Prostate gland (tissue), 2 donors: ENCODE data around the gene BABAM2. TPM values are rescaled to one million over a fixed set of nuclear protein-coding genes. Genes with fewer than 3 reads are reported as not detected.

Source experiments
- DNase-seq: peaks from one replicate; pipeline ENCODE4 v3.0.0-alpha.2; 2019; ENCODE audit warnings: low spot score
- H3K27ac ChIP-seq, 2 donors: fragments of 200-600 bp; sonication (generic); 2 replicates each; pipeline ENCODE4 v1.5.1; 2017 to 2019
- H3K27me3 ChIP-seq: fragments of 200-600 bp; sonication (generic); replicated peaks from 2 replicates; pipeline ENCODE4 v1.5.1; 2019; ENCODE audit not compliant: insufficient read depth
- H3K36me3 ChIP-seq, 2 donors: fragments of 200-600 bp; sonication (generic); 1 replicate in 1 of 2; 2 replicates in 1 of 2; pipeline versions ENCODE4 v1.5.1 to v1.8.1; 2017 to 2019
- H3K4me1 ChIP-seq: fragments of 200-600 bp; sonication (generic); replicated peaks from 2 replicates; pipeline ENCODE4 v1.5.1; 2019
- H3K4me3 ChIP-seq, 2 donors: fragments of 200-600 bp; sonication (generic); 2 replicates each; pipeline ENCODE4 v1.5.1; 2017 to 2019
- H3K9me3 ChIP-seq: fragments of 200-600 bp; sonication (generic); 2 replicates; pipeline ENCODE4 v1.5.1; 2017
- CTCF ChIP-seq, 4 experiments: fragments of 200-600 bp in 2 of 4; fragments of 450-650 bp in 2 of 4; sonication (generic) in 2 of 4; IDR thresholded peaks; 1 replicate in 3 of 4; 2 replicates in 1 of 4; pipeline ENCODE4 v1.5.1; 2016 to 2019; ENCODE audit warnings: antibody characterized with exemption in 4 of 4, mild to moderate bottlenecking in 2 of 4, moderate library complexity in 2 of 4
- POLR2A ChIP-seq: fragments of 450-650 bp; IDR thresholded peaks from one replicate; pipeline ENCODE4 v1.6.1; 2016; ENCODE audit warnings: antibody characterized with exemption, mild to moderate bottlenecking
- POLR2AphosphoS5 ChIP-seq: sonication (generic); formaldehyde crosslinking; IDR thresholded peaks from one replicate; pipeline ENCODE4 v1.6.1; 2017; ENCODE audit warnings: antibody characterized with exemption
- WGBS: methylation state at CpG from one replicate; pipeline ENCODE4 v1.1.5; 2018; 5-methylcytosine and 5-hydroxymethylcytosine counted together
- intact Hi-C: fragments of 100-400 bp; cut with DNase I; formaldehyde crosslinking; loops from one replicate; pipeline ENCODE4 v1.14.2; 2022
- total RNA-seq, 2 donors: library from RNA; depleted of rRNA; stranded (reverse); fragments of >200 nt; gene quantifications; one replicate each; pipeline ENCODE4 v1.1.0, GENCODE V29; 2016

Gene BABAM2
- total RNA-seq, 2 donors from 2014 or later = 35.8 to 37.3 TPM

GRCh38 chr2:28083476-28083875 lies 192.9 kb downstream of the BABAM2 start:
- H3K4me1 ChIP-seq = peaks cover 7% of the 10 kb centered on the region
- DNase-seq = no peak
- intact Hi-C loops = loop anchor here (10.0 kb wide), 1 partner anchor 311 kb away; the partner anchor contains the start of gene FOSL2
- TF ChIP-seq CTCF (IDR thresholded peaks at IDR 0.05) (no peak), POLR2AphosphoS5 (no peak), POLR2A (no peak)
- no peaks in the 10 kb centered on the region for H3K36me3 ChIP-seq
- WGBS = over 99% methylated on average over 3 of the region's 3 CpGs
- no peaks in the 10 kb centered on the region for H3K27me3 ChIP-seq
- no peak overlapping the region for H3K27ac ChIP-seq
- H3K9me3 ChIP-seq = no peaks in the 10 kb centered on the region
- H3K4me3 ChIP-seq = no peak overlapping the region

GRCh38 chr2:28084564-28084963 lies 194.0 kb downstream of the BABAM2 start:
- no peak overlapping the region for H3K4me3 ChIP-seq
- H3K36me3 ChIP-seq = no peaks in the 10 kb centered on the region
- H3K4me1 ChIP-seq = peaks cover 7% of the 10 kb centered on the region
- WGBS = 6% methylated on average over 4 of the region's 4 CpGs
- TF ChIP-seq POLR2A (no peak), POLR2AphosphoS5 (no peak), CTCF (IDR thresholded peaks at IDR 0.05) (no peak)
- no peak overlapping the region for H3K27ac ChIP-seq
- DNase-seq = no peak
- H3K9me3 ChIP-seq = no peaks in the 10 kb centered on the region
- H3K27me3 ChIP-seq = no peaks in the 10 kb centered on the region
- intact Hi-C loops = loop anchor here (10.0 kb wide), 1 partner anchor 310 kb away; the partner anchor contains the start of gene FOSL2

- Histone ChIP-seq H3K27ac (no peak overlapping the region), H3K4me1 (peaks cover 7% of the 10 kb centered on the region), H3K27me3 (no peaks in the 10 kb centered on the region), H3K36me3 (no peaks in the 10 kb centered on the region), H3K4me3 (no peak overlapping the region), H3K9me3 (no peaks in the 10 kb centered on the region)
- intact Hi-C loops = loop anchor here (10.0 kb wide), 1 partner anchor 310 kb away; the partner anchor contains the start of gene FOSL2
- 58% methylated on average over 2 of the region's 2 CpGs for WGBS
- DNase-seq = no peak
- TF ChIP-seq POLR2AphosphoS5 = no peak
- TF ChIP-seq POLR2A = no peak
- no peak for TF ChIP-seq CTCF (IDR thresholded peaks at IDR 0.05)
Measured at GRCh38 chr2:28085201-28085600, 194.7 kb downstream of the BABAM2 start.

- WGBS = 70% methylated on average over 3 of the region's 3 CpGs
- H3K36me3 ChIP-seq = no peaks in the 10 kb centered on the region
- no peak overlapping the region for H3K27ac ChIP-seq
Measured at GRCh38 chr2:28086611-28087010, 196.1 kb downstream of the BABAM2 start.

More at GRCh38 chr2:28086611-28087010, 196.1 kb downstream of the BABAM2 start:
- H3K9me3 ChIP-seq = no peaks in the 10 kb centered on the region
- H3K4me3 ChIP-seq = no peak overlapping the region
- intact Hi-C loops = loop anchor here (10.0 kb wide), 1 partner anchor 308 kb away; the partner anchor contains the start of gene FOSL2
- no peak for TF ChIP-seq POLR2AphosphoS5
- no peak for TF ChIP-seq CTCF (IDR thresholded peaks at IDR 0.05)
- TF ChIP-seq POLR2A = no peak
- DNase-seq = no peak
- H3K4me1 ChIP-seq = peaks cover 7% of the 10 kb centered on the region
- H3K27me3 ChIP-seq = no peaks in the 10 kb centered on the region
